OCI-LY7 (cell line): Measurements from ENCODE around the gene GAB3.
"Not testable (repeated sequence)": the region's sequence is repeated elsewhere in the genome, so short reads cannot be mapped to it uniquely, and the experiment has no call there.

Experiments used
- EZH2phosphoT487 ChIP-seq: fragments of 200-600 bp; sonication (generic); IDR thresholded peaks from 2 replicates; pipeline ENCODE4 v1.6.1; 2018; ENCODE audit warnings: low read depth, borderline replicate concordance, mild to moderate bottlenecking, mixed run types, antibody characterized with exemption, low read length, moderate library complexity, mixed read lengths
- TF ChIP-seq, protein P1 (sequence below): fragments of 200-600 bp; sonication (generic); conservative IDR thresholded peaks from 2 replicates; pipeline ENCODE4 v1.5.1; 2014; ENCODE audit warnings: mild to moderate bottlenecking, antibody characterized with exemption, low read length, moderate library complexity, mixed read lengths

DNA sequence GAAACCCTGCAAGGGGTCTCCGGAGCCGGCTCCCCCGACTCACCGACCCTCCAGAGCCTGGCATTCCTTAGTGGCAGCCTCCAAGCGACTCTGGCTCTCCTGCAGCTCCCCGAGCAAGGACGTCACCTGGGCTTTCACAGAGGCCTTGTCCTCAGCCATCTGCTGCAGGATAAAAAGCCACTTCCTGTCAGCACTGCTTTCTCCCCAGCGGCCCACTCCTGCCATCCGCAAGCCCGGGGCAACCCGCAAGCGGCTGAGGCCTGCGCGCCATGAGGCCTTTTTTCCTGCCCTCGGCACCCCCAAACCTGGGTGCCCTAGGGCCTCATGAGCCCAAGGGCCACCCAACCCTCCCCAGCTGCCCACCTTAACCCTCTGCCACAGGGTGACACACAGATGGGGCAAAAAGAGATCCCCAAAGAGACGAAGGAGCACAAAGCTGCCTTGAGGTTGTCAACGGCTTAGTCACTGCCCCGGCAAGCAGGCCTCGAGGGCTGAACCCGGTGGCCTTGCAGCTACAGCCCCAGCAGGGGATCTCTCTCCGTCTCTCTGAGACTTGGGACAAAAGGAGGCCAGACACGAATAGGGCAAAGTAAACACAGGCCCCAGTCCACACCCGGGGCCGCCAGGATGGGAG lies 105.0 kb downstream of the GAB3 start:
- TF ChIP-seq, protein P1, sequence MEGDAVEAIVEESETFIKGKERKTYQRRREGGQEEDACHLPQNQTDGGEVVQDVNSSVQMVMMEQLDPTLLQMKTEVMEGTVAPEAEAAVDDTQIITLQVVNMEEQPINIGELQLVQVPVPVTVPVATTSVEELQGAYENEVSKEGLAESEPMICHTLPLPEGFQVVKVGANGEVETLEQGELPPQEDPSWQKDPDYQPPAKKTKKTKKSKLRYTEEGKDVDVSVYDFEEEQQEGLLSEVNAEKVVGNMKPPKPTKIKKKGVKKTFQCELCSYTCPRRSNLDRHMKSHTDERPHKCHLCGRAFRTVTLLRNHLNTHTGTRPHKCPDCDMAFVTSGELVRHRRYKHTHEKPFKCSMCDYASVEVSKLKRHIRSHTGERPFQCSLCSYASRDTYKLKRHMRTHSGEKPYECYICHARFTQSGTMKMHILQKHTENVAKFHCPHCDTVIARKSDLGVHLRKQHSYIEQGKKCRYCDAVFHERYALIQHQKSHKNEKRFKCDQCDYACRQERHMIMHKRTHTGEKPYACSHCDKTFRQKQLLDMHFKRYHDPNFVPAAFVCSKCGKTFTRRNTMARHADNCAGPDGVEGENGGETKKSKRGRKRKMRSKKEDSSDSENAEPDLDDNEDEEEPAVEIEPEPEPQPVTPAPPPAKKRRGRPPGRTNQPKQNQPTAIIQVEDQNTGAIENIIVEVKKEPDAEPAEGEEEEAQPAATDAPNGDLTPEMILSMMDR, result not testable (repeated sequence)
- TF ChIP-seq EZH2phosphoT487, result not testable (repeated sequence)
